Small intestine (tissue), 7 donors: ENCODE measurements around the gene A3GALT2. TPM values are rescaled to one million over a fixed set of nuclear protein-coding genes. Genes with fewer than 3 reads are reported as not detected.

ENCODE experiments used
- DNase-seq, 2 donors: peaks; one replicate each; pipeline versions ENCODE4 v3.0.0 to v3.0.0-alpha.2; 2013
- FAIRE-seq: peaks from 2 replicates; lab custom pipeline; 2012; peaks lifted over from hg19 to GRCh38; lab: Jason Lieb, UNC
- H3K27ac ChIP-seq, 3 donors: one replicate each; pipeline ENCODE4 v1.5.1; 2013; ENCODE audit warnings: low read length in 2 of 3, mild to moderate bottlenecking in 2 of 3, control low read depth in 1 of 3, inconsistent platforms in 1 of 3, low read depth in 1 of 3, moderate library complexity in 1 of 3
- H3K27me3 ChIP-seq, 3 donors: one replicate each; pipeline ENCODE4 v1.6.1; 2013; ENCODE audit warnings: low read length in 3 of 3, inconsistent platforms in 1 of 3; ENCODE audit not compliant: control insufficient read depth in 3 of 3, insufficient read depth in 3 of 3
- H3K36me3 ChIP-seq, 3 donors: one replicate each; pipeline ENCODE4 v1.6.1; 2013; ENCODE audit warnings: low read length in 3 of 3, inconsistent platforms in 1 of 3, low read depth in 1 of 3, mild to moderate bottlenecking in 1 of 3, moderate library complexity in 1 of 3; ENCODE audit not compliant: control insufficient read depth in 3 of 3, insufficient read depth in 2 of 3
- H3K4me1 ChIP-seq, 3 donors: one replicate each; pipeline ENCODE4 v1.6.1; 2013; ENCODE audit warnings: low read length in 2 of 3, inconsistent platforms in 1 of 3, low read depth in 1 of 3, mild to moderate bottlenecking in 1 of 3, moderate library complexity in 1 of 3; ENCODE audit not compliant: control insufficient read depth in 3 of 3, insufficient read depth in 2 of 3
- H3K4me3 ChIP-seq, 3 donors: one replicate each; pipeline ENCODE4 v1.5.1; 2013; ENCODE audit warnings: low read length in 3 of 3, control low read depth in 1 of 3, inconsistent platforms in 1 of 3, low read depth in 1 of 3, mild to moderate bottlenecking in 1 of 3, moderate library complexity in 1 of 3
- H3K9me3 ChIP-seq, 2 donors: one replicate each; pipeline ENCODE4 v1.6.1; 2013; ENCODE audit warnings: low read depth in 1 of 2, low read length in 1 of 2; ENCODE audit not compliant: control insufficient read depth in 2 of 2, insufficient read depth in 1 of 2
- WGBS, 3 donors: extraction: QIAGEN DNeasy Blood & Tissue Kit; methylation state at CpG; one replicate each; pipeline ENCODE4 v1.1.7; 2013; 5-methylcytosine and 5-hydroxymethylcytosine counted together
- polyA plus RNA-seq, 4 donors: library from polyadenylated mRNA; stranded (reverse) in 3 of 4; unstranded in 1 of 4; fragments of 200-250 nt in 3 of 4; fragments of 120-200 nt in 1 of 4; gene quantifications; one replicate each; pipeline versions ENCODE4 v1.2.1 to v1.2.3, GENCODE V29; 2013
- donor health status: healthy with polysubstance abuse.
- donor health status: control.
- donor health status: control.
- donor health status: Bipolar disorder and iron deficiency.
- donor health status: healthy.

The A3GALT2 gene
- polyA plus RNA-seq, 4 donors, result 0.04 TPM; not detected in 3

- no peak overlapping the region for H3K4me3 ChIP-seq
- 82 to 95% (median 90%) methylated on average over 4 of the region's 4 CpGs for WGBS, 3 donors
- no peak overlapping the region for H3K27ac ChIP-seq
- H3K4me1 ChIP-seq, result peaks cover 0 to 1% (median 0%) of the 10 kb centered on the region in 3 donors
- H3K27me3 ChIP-seq, result peaks cover 0 to 7% (median 0%) of the 10 kb centered on the region in 3 donors
- FAIRE-seq (no peak), DNase-seq (no peak)
- peaks cover 0 to 44% (median 0%) of the 10 kb centered on the region in 3 donors for H3K36me3 ChIP-seq
- H3K9me3 ChIP-seq, result peaks cover 0 to 6% of the 10 kb centered on the region in 2 donors
These were observed 19.5 kb downstream of the A3GALT2 start for GRCh38 chr1:33301273-33301984.

DNA sequence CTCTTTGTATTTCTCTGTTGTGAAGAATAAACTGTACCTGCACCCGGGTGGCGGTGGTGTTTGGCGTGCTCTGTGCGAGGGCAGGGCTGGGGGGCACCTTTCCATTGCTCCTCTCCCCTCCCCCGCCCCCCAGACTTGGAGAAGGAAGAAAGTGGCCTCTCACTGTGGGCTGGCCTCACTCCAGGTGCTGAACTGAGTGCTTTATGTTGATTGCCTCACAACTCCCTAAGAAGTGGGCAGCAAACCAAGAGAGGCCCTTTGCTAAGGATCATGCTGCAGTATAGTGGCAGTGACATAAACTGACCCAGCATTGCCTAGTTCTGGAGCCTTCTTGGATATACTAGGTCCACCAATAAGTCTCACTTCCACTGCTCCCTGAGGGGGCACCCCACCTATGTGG lies 20.2 kb downstream of the A3GALT2 start:
- peaks cover 0 to 52% (median 0%) of the 10 kb centered on the region in 3 donors for H3K36me3 ChIP-seq
- no peak overlapping the region for H3K4me3 ChIP-seq
- no peaks in the 10 kb centered on the region for H3K4me1 ChIP-seq
- DNase-seq, result peak in 1 of 2 donors; percentile 28
- no peak for FAIRE-seq
- H3K9me3 ChIP-seq, result peaks cover 0 to 6% of the 10 kb centered on the region in 2 donors
- 63 to 84% (median 74%) methylated on average over 5 of the region's 5 CpGs for WGBS, 3 donors
- no peak overlapping the region for H3K27ac ChIP-seq
- no peaks in the 10 kb centered on the region for H3K27me3 ChIP-seq

DNA sequence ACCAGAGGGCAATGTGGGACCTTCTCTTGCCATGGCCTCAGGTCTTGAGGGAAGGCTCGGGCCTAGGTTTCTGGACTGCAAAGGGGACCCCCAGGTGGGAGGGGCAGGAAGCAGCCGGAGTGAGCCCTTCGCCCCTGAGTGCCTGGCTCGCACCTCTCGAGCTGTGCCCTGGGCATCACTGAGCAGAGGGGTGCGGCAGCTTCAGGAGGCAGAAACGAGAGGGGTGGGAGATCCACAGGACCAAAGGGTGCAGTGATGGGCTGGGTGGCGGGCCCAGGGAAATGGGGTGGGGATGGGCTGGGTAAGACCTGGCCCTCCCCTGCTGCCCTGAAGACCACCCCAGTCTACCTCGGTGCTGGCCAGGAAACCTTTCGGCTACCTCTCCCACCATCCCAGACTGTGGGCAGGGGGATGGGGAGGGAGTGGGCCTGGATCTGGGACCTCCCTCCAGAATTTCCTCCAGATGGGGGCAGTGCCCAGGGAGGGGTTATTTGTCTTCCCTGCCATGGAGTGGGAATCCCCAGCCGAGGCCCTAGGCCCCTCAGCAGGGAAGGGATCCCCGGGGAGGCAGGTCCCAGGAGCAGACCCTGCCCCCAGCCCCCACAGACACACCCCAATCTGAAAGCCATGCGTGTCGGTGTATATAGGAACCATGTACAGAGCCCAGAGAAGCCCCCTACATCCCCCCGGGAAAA lies 21.3 kb downstream of the A3GALT2 start:
- Histone ChIP-seq H3K36me3 (peaks cover 0 to 61% (median 0%) of the 10 kb centered on the region in 3 donors), H3K9me3 (peaks cover 0 to 6% of the 10 kb centered on the region in 2 donors), H3K27me3 (no peaks in the 10 kb centered on the region), H3K4me1 (no peaks in the 10 kb centered on the region), H3K27ac (no peak overlapping the region), H3K4me3 (no peak overlapping the region)
- 89 to 93% (median 90%) methylated on average over 15 of the region's 15 CpGs for WGBS, 3 donors
- no peak for DNase-seq
- FAIRE-seq, result no peak

GRCh38 chr1:33298623-33299277 lies 22.1 kb downstream of the A3GALT2 start:
- no peak overlapping the region for H3K27ac ChIP-seq
- no peaks in the 10 kb centered on the region for H3K4me1 ChIP-seq
- FAIRE-seq, result no peak
- H3K9me3 ChIP-seq, result peaks cover 0 to 6% of the 10 kb centered on the region in 2 donors
- DNase-seq, result peak; percentile 65 to 71
- no peaks in the 10 kb centered on the region for H3K27me3 ChIP-seq
- no peak overlapping the region for H3K4me3 ChIP-seq
- H3K36me3 ChIP-seq, result peaks cover 0 to 67% (median 0%) of the 10 kb centered on the region in 3 donors
- WGBS, 3 donors, result 72 to 75% (median 72%) methylated on average over 18 of the region's 18 CpGs

GRCh38 chr1:33297911-33298622 lies 22.8 kb downstream of the A3GALT2 start:
- WGBS, 3 donors, result 87 to 93% (median 89%) methylated on average over 4 of the region's 4 CpGs
- FAIRE-seq, result no peak
- Histone ChIP-seq H3K27ac (no peak overlapping the region), H3K27me3 (no peaks in the 10 kb centered on the region), H3K36me3 (peaks cover 0 to 74% (median 0%) of the 10 kb centered on the region in 3 donors), H3K9me3 (peaks cover 0 to 6% of the 10 kb centered on the region in 2 donors), H3K4me3 (no peak overlapping the region), H3K4me1 (no peaks in the 10 kb centered on the region)
- no peak for DNase-seq

- peaks cover 0 to 6% of the 10 kb centered on the region in 2 donors for H3K9me3 ChIP-seq
- no peak overlapping the region for H3K27ac ChIP-seq
- H3K27me3 ChIP-seq, result no peaks in the 10 kb centered on the region
- FAIRE-seq (no peak), DNase-seq (peak in 1 of 2 donors; percentile 58)
- WGBS, 3 donors, result 70 to 89% (median 77%) methylated on average over 4 of the region's 4 CpGs
- no peak overlapping the region for H3K4me3 ChIP-seq
- peaks cover 0 to 79% (median 0%) of the 10 kb centered on the region in 3 donors for H3K36me3 ChIP-seq
- no peaks in the 10 kb centered on the region for H3K4me1 ChIP-seq
These were observed 24.1 kb downstream of the A3GALT2 start for GRCh38 chr1:33296824-33297223.

GRCh38 chr1:33296082-33296458 lies 24.8 kb downstream of the A3GALT2 start:
- H3K27me3 ChIP-seq, result no peaks in the 10 kb centered on the region
- peaks cover 0 to 74% (median 0%) of the 10 kb centered on the region in 3 donors for H3K36me3 ChIP-seq
- H3K4me1 ChIP-seq, result no peaks in the 10 kb centered on the region
- peaks cover 0 to under 1% of the 10 kb centered on the region in 2 donors for H3K9me3 ChIP-seq
- no peak for FAIRE-seq
- no peak overlapping the region for H3K27ac ChIP-seq
- H3K4me3 ChIP-seq, result no peak overlapping the region
- no peak for DNase-seq
- WGBS, 3 donors, result 87 to 94% (median 91%) methylated on average over 9 of the region's 9 CpGs
